Activated T-helper 17 cell treated with anti-CD3 and anti-CD28 coated beads, Interleukin-2, amount 50 U/mL, for 72 hours (primary cell): ENCODE data around the gene KRT13. TPM values are rescaled to one million over a fixed set of nuclear protein-coding genes. Genes with fewer than 3 reads are reported as not detected.
A peak's percentile ranks its signal among the peaks of the same experiment; 100 is the strongest.

Source experiments
- ATAC-seq: fragments of 150-1000 bp; cut with Tn5 transposase; replicated peaks from 2 replicates; pipeline ENCODE4 v1.10.0; 2021; ENCODE audit warnings: mild to moderate bottlenecking, moderate library complexity
- H3K27ac Mint-ChIP-seq: one replicate; pipeline ENCODE4 v1.8.0; 2022; ENCODE audit warnings: mixed read lengths
- H3K27me3 Mint-ChIP-seq: one replicate; pipeline ENCODE4 v1.8.0; 2022; ENCODE audit warnings: mixed read lengths
- H3K36me3 Mint-ChIP-seq: one replicate; pipeline ENCODE4 v1.8.0; 2022; ENCODE audit warnings: low read depth, mild to moderate bottlenecking, mixed read lengths
- H3K4me1 Mint-ChIP-seq: one replicate; pipeline ENCODE4 v1.8.0; 2022; ENCODE audit warnings: mixed read lengths
- H3K4me3 Mint-ChIP-seq: one replicate; pipeline ENCODE4 v1.8.0; 2022; ENCODE audit warnings: mild to moderate bottlenecking, mixed read lengths
- H3K9me3 Mint-ChIP-seq: one replicate; pipeline ENCODE4 v1.8.0; 2022; ENCODE audit warnings: mixed read lengths
- total RNA-seq, 2 donors: library from RNA; stranded (reverse); gene quantifications; one replicate each; pipeline ENCODE4 v1.2.3, GENCODE V29; 2022

KRT13 gene
- total RNA-seq, 2 donors from 2014 or later = not detected

GRCh38 chr17:41462705-41463104 lies 42.7 kb downstream of the KRT13 start:
- no peak overlapping the region for H3K4me3 Mint-ChIP-seq
- no peaks in the 10 kb centered on the region for H3K4me1 Mint-ChIP-seq
- no peak for ATAC-seq
- H3K27me3 Mint-ChIP-seq = no peaks in the 10 kb centered on the region
- H3K27ac Mint-ChIP-seq = no peak overlapping the region
- H3K9me3 Mint-ChIP-seq = no peaks in the 10 kb centered on the region
- H3K36me3 Mint-ChIP-seq = no peaks in the 10 kb centered on the region

DNA sequence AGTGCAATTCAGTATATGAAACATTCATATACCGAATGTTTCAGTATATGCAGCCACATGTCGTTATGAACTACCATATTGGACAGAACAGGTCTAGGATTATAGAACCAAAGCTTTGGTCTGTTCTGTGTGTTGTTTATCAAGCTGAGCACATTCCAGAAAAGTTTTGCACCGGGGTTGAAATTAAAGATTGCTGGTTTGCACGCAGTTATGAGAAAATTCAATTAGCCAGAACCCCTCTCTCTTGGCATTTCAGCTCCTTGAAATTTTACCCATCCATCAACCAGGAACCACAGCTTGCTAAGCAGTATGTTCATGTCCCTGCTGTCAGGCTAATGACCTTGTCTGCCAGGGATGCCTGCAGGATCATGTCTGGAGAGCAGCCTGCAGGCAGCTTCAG lies 47.7 kb downstream of the KRT13 start:
- H3K9me3 Mint-ChIP-seq = no peaks in the 10 kb centered on the region
- H3K4me3 Mint-ChIP-seq = no peak overlapping the region
- H3K36me3 Mint-ChIP-seq = no peaks in the 10 kb centered on the region
- no peaks in the 10 kb centered on the region for H3K4me1 Mint-ChIP-seq
- H3K27me3 Mint-ChIP-seq = no peaks in the 10 kb centered on the region
- peak overlapping the region; percentile 29 for H3K27ac Mint-ChIP-seq
- ATAC-seq = no peak

DNA sequence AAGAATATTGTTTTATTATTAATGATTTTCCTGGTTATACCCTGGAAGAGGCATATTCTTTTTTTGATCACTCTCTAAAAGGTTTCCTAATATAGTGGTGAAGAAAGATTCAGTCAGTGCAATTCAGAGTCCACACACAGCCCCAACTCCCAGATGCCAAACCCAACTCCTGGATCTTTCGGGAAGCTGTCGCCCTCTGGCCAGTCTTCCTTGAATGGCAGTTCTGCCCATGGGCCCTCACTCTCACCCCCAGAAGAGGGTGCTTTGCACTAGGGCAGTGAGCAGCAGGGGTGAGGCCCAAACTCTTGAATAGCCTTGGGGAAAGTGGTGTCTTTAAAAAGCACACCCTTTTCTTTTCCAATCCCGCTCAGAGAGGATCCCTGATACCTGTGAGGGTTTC lies 49.2 kb downstream of the KRT13 start:
- H3K4me1 Mint-ChIP-seq = no peaks in the 10 kb centered on the region
- ATAC-seq = no peak
- no peak overlapping the region for H3K27ac Mint-ChIP-seq
- H3K36me3 Mint-ChIP-seq = no peaks in the 10 kb centered on the region
- H3K9me3 Mint-ChIP-seq = no peaks in the 10 kb centered on the region
- H3K4me3 Mint-ChIP-seq = no peak overlapping the region
- peaks cover 2% of the 10 kb centered on the region for H3K27me3 Mint-ChIP-seq

GRCh38 chr17:41455236-41455635 lies 50.2 kb downstream of the KRT13 start:
- peaks cover 4% of the 10 kb centered on the region for H3K27me3 Mint-ChIP-seq
- no peak overlapping the region for H3K4me3 Mint-ChIP-seq
- ATAC-seq = no peak
- H3K9me3 Mint-ChIP-seq = no peaks in the 10 kb centered on the region
- H3K4me1 Mint-ChIP-seq = no peaks in the 10 kb centered on the region
- H3K27ac Mint-ChIP-seq = peak overlapping the region; percentile 6
- no peaks in the 10 kb centered on the region for H3K36me3 Mint-ChIP-seq

DNA sequence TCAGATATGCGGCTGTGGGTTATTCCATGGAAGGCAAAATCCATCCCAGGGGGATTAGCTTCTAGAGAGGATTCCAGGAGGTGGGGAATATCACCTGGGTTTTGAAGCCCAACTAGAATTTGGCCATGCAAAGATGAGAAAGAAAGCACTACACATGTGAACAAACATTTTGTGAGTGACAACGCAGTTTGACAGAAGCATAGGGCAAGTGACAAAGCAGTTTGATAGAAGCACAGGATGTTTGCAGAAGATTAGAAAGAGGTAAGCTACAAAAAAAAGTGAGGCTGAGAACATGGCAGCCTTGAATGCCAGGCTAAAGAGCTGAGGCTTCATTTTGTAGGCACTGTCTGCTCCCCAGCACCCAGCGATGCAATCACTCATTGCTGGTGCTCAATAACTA lies 52.3 kb downstream of the KRT13 start:
- Mint-ChIP-seq H3K9me3 (no peaks in the 10 kb centered on the region), H3K27ac (no peak overlapping the region), H3K4me1 (no peaks in the 10 kb centered on the region), H3K4me3 (no peak overlapping the region), H3K36me3 (no peaks in the 10 kb centered on the region), H3K27me3 (peaks cover 9% of the 10 kb centered on the region)
- ATAC-seq = no peak

GRCh38 chr17:41452281-41452680 lies 53.1 kb downstream of the KRT13 start:
- no peaks in the 10 kb centered on the region for H3K36me3 Mint-ChIP-seq
- no peak overlapping the region for H3K4me3 Mint-ChIP-seq
- H3K9me3 Mint-ChIP-seq = no peaks in the 10 kb centered on the region
- H3K4me1 Mint-ChIP-seq = no peaks in the 10 kb centered on the region
- no peak for ATAC-seq
- H3K27me3 Mint-ChIP-seq = peaks cover 9% of the 10 kb centered on the region
- H3K27ac Mint-ChIP-seq = no peak overlapping the region

GRCh38 chr17:41451154-41451728 lies 54.2 kb downstream of the KRT13 start:
- ATAC-seq = no peak
- Mint-ChIP-seq H3K9me3 (no peaks in the 10 kb centered on the region), H3K27ac (no peak overlapping the region), H3K27me3 (peaks cover 9% of the 10 kb centered on the region), H3K4me1 (no peaks in the 10 kb centered on the region), H3K36me3 (no peaks in the 10 kb centered on the region), H3K4me3 (no peak overlapping the region)

Other genes with a start within 250 kb of the KRT13 start
- gene KRTAP9-6, start 240.2 kb downstream of the KRT13 start, total RNA-seq = not detected
- gene KRTAP9-7, start 229.9 kb downstream of the KRT13 start, total RNA-seq = not detected
- gene KRTAP29-1, start 202.8 kb downstream of the KRT13 start, total RNA-seq = not detected
- gene KRTAP16-1, start 196.3 kb downstream of the KRT13 start, total RNA-seq = under 1 TPM; 0.15 to 0.26 TPM
- not detected for gene KRTAP17-1, start 189.9 kb downstream of the KRT13 start, total RNA-seq
- gene KRT33A, start 154.8 kb downstream of the KRT13 start, total RNA-seq = not detected
- gene KRT33B, start 135.8 kb downstream of the KRT13 start, total RNA-seq = not detected
- not detected for gene KRT34, start 123.3 kb downstream of the KRT13 start, total RNA-seq
- not detected for gene KRT31, start 108.0 kb downstream of the KRT13 start, total RNA-seq
- not detected for gene KRT37, start 81.0 kb downstream of the KRT13 start, total RNA-seq
- gene KRT38, start 64.6 kb downstream of the KRT13 start, total RNA-seq = not detected
- not detected for gene KRT32, start 38.2 kb downstream of the KRT13 start, total RNA-seq
- not detected for gene KRT35, start 24.5 kb downstream of the KRT13 start, total RNA-seq
- not detected for gene KRT36, start 15.7 kb downstream of the KRT13 start, total RNA-seq
- gene KRT15, start 13.3 kb upstream of the KRT13 start, total RNA-seq = not detected
- not detected for gene KRT19, start 22.7 kb upstream of the KRT13 start, total RNA-seq
- gene KRT9, start 66.4 kb upstream of the KRT13 start, total RNA-seq = not detected
- not detected for gene KRT14, start 81.3 kb upstream of the KRT13 start, total RNA-seq
- gene KRT16, start 107.2 kb upstream of the KRT13 start, total RNA-seq = not detected
- gene KRT17, start 119.0 kb upstream of the KRT13 start, total RNA-seq = 1 to 10 TPM in 1 of 2 donors, under 1 TPM in 1; 0.58 to 2.5 TPM
- 100 to 1,000 TPM; 925 to 935 TPM for gene EIF1, start 183.3 kb upstream of the KRT13 start, total RNA-seq
- not detected for gene GAST, start 206.7 kb upstream of the KRT13 start, total RNA-seq
- under 1 TPM; 0.13 to 0.15 TPM for gene HAP1, start 229.0 kb upstream of the KRT13 start, total RNA-seq